Sigmoid colon (tissue), 7 donors: ENCODE measurements around the gene DMXL2. TPM values are rescaled to one million over a fixed set of nuclear protein-coding genes. Genes with fewer than 3 reads are reported as not detected.
"Not testable (repeated sequence)": the region's sequence is repeated elsewhere in the genome, so short reads cannot be mapped to it uniquely, and the experiment has no call there.

Experiments
- DNase-seq: peaks from one replicate; pipeline ENCODE4 v3.0.0-alpha.2; 2019
- H3K27ac ChIP-seq, 4 donors: fragments of 200-600 bp; sonication (generic); one replicate each; pipeline ENCODE4 v1.5.1; 2016 to 2019; ENCODE audit warnings: mild to moderate bottlenecking in 1 of 4
- H3K27me3 ChIP-seq, 3 donors: fragments of 200-600 bp; sonication (generic); one replicate each; pipeline ENCODE4 v1.5.1; 2019; ENCODE audit warnings: mild to moderate bottlenecking in 1 of 3
- H3K36me3 ChIP-seq, 4 donors: fragments of 200-600 bp; sonication (generic); one replicate each; pipeline ENCODE4 v1.5.1; 2016 to 2019
- H3K4me1 ChIP-seq, 4 donors: fragments of 200-600 bp; sonication (generic); one replicate each; pipeline ENCODE4 v1.5.1; 2017 to 2019
- H3K4me3 ChIP-seq, 4 donors: fragments of 200-600 bp; sonication (generic); one replicate each; pipeline ENCODE4 v1.5.1; 2017 to 2019; ENCODE audit warnings: mild to moderate bottlenecking in 2 of 4, moderate library complexity in 1 of 4
- H3K9me3 ChIP-seq, 4 donors: fragments of 200-600 bp in 3 of 4; sonication (generic) in 3 of 4; one replicate each; pipeline versions ENCODE4 v1.5.1 to v1.6.1; 2013 to 2019
- EP300 ChIP-seq, 4 donors: sonication (generic); formaldehyde crosslinking; IDR thresholded peaks; one replicate each; pipeline ENCODE4 v1.6.1; 2017; ENCODE audit warnings: antibody characterized with exemption in 4 of 4
- POLR2A ChIP-seq, 2 donors: fragments of 450-650 bp; IDR thresholded peaks; one replicate each; pipeline ENCODE4 v1.6.1; 2016; ENCODE audit warnings: antibody characterized with exemption in 2 of 2, mild to moderate bottlenecking in 2 of 2, moderate library complexity in 2 of 2
- POLR2AphosphoS5 ChIP-seq, 4 donors: sonication (generic); formaldehyde crosslinking; IDR thresholded peaks; one replicate each; pipeline ENCODE4 v1.6.1; 2017; ENCODE audit warnings: antibody characterized with exemption in 4 of 4
- WGBS, 2 donors: extraction: QIAGEN DNeasy Blood & Tissue Kit; methylation state at CpG; one replicate each; pipeline ENCODE4 v1.1.7; 2013; 5-methylcytosine and 5-hydroxymethylcytosine counted together
- intact Hi-C: fragments of 100-400 bp; cut with DNase I; formaldehyde crosslinking; loops from one replicate; pipeline ENCODE4 v1.15.1; 2023
- polyA plus RNA-seq, 3 donors: library from polyadenylated mRNA; stranded (reverse); fragments of 200-250 nt; gene quantifications; one replicate each; pipeline ENCODE4 v1.2.3, GENCODE V29; 2013
- total RNA-seq, 4 donors: library from RNA; depleted of rRNA; stranded (reverse); fragments of >200 nt; gene quantifications; one replicate each; pipeline ENCODE4 v1.1.0, GENCODE V29; 2016
- TF ChIP-seq, protein P1 (sequence below), 4 experiments: fragments of 450-650 bp in 3 of 4; fragments of 200-600 bp in 1 of 4; IDR thresholded peaks; one replicate each; pipeline ENCODE4 v1.5.1; 2016 to 2019; ENCODE audit warnings: antibody characterized with exemption in 4 of 4, mild to moderate bottlenecking in 3 of 4, moderate library complexity in 2 of 4
- donor health status: healthy with polysubstance abuse.
- donor health status: Bipolar disorder and iron deficiency.
- donor health status: healthy.

Gene DMXL2
- total and polyA plus RNA-seq, 7 donors: 5.5 to 64.5 (median 34.6) TPM

DNA sequence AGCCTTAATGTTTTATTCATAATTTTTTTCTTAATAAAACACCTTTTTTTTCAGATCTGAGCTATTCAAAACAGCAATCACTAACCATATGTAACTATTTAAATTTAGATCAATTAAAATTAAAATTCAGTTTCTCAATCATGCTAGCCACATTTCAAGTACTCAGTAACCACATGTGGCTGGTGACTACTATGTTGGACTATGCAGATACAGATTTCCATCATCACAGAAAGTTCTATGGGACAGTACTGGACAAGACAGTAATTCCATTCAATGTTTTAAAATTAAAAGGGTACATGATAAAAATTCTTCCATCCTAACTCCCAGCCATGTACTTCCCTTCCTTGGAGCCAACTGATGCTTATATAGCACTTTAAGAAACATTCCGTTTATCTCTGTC is 161.8 kb downstream of the DMXL2 start:
- no peaks in the 10 kb centered on the region for H3K9me3 ChIP-seq
- no peaks in the 10 kb centered on the region for H3K27me3 ChIP-seq
- H3K4me3 ChIP-seq: no peak overlapping the region
- DNase-seq: no peak
- intact Hi-C loops: no loop called here
- no peaks in the 10 kb centered on the region for H3K4me1 ChIP-seq
- TF ChIP-seq POLR2A (IDR thresholded peaks at IDR 0.05) (no peak), EP300 (IDR thresholded peaks at IDR 0.05) (no peak), POLR2AphosphoS5 (IDR thresholded peaks at IDR 0.05) (no peak)
- TF ChIP-seq, protein P1, sequence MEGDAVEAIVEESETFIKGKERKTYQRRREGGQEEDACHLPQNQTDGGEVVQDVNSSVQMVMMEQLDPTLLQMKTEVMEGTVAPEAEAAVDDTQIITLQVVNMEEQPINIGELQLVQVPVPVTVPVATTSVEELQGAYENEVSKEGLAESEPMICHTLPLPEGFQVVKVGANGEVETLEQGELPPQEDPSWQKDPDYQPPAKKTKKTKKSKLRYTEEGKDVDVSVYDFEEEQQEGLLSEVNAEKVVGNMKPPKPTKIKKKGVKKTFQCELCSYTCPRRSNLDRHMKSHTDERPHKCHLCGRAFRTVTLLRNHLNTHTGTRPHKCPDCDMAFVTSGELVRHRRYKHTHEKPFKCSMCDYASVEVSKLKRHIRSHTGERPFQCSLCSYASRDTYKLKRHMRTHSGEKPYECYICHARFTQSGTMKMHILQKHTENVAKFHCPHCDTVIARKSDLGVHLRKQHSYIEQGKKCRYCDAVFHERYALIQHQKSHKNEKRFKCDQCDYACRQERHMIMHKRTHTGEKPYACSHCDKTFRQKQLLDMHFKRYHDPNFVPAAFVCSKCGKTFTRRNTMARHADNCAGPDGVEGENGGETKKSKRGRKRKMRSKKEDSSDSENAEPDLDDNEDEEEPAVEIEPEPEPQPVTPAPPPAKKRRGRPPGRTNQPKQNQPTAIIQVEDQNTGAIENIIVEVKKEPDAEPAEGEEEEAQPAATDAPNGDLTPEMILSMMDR (IDR thresholded peaks at IDR 0.05): no peak
- H3K36me3 ChIP-seq: peaks cover 0 to 80% (median 16%) of the 10 kb centered on the region in 4 donors
- H3K27ac ChIP-seq: no peak overlapping the region
- WGBS, 2 donors: 94 to 95% methylated on average over 1 of the region's 1 CpG

DNA sequence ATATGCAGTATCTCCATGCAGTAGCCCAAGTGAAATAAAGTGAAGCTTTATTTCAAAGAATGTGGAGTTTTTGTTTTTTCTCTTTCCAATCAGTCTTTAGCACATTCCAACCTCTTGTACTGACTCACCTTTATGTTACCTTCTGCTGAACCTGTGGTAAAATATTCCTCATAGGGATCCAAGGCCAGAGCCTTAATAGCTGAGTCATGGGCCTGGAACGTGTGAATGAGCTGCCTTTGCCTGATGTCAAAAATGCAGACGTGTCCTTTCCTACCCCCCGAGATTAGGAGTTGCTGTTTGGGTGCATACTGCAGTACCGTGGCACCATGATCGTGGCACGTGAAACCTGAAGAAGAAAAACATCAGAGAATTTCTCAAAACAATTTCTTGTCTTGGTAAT is 172.6 kb downstream of the DMXL2 start:
- Histone ChIP-seq H3K4me3 (no peak overlapping the region), H3K36me3 (peaks cover 0 to 72% (median 7%) of the 10 kb centered on the region in 4 donors), H3K4me1 (no peaks in the 10 kb centered on the region), H3K9me3 (no peaks in the 10 kb centered on the region), H3K27ac (no peak overlapping the region), H3K27me3 (no peaks in the 10 kb centered on the region)
- intact Hi-C loops: no loop called here
- DNase-seq: no peak
- 93% methylated on average over 6 of the region's 6 CpGs for WGBS, 2 donors
- no peak for TF ChIP-seq POLR2AphosphoS5 (IDR thresholded peaks at IDR 0.05)
- no peak for TF ChIP-seq EP300 (IDR thresholded peaks at IDR 0.05)
- no peak for TF ChIP-seq POLR2A (IDR thresholded peaks at IDR 0.05)
- TF ChIP-seq, protein P1 (IDR thresholded peaks at IDR 0.05): no peak

DNA sequence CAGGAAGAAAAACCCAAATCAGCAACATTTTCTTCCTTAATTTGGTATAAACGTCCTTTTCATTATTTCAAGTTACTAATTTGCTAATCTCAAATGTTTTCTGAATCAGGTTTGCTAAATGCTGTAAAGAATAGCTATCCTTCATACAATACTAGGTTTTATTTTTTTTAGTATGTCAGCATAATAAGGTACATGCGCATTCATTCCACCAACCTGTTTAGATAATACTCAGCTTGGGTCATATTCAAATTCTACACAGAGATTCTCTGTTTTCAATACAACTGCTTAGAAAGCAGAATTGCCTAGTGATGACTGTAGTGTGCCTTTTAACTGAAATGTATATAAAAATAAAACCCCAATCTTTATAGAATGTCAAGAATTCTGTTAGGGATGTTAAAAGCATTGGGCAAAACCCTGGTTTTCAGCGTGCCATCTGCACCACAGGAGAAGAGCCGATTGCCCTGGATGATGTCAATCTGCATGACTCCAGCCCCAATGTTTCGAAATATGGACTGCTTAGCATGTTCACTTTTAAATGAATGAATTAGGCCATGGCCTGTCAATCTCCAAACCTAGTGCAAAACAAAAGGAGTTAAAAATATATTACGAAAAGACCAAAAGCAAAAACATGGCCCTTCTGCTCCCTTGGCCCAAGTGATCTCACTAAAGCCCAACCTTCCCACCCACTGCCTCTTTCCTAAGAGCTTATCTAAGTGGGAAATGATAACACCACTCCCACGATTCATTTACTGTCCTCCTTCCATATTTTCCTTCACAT is 173.8 kb downstream of the DMXL2 start:
- 88 to 91% methylated on average over 7 of the region's 7 CpGs for WGBS, 2 donors
- no peak overlapping the region for H3K27ac ChIP-seq
- no peak overlapping the region for H3K4me3 ChIP-seq
- intact Hi-C loops: no loop called here
- TF ChIP-seq, protein P1 (IDR thresholded peaks at IDR 0.05): no peak
- TF ChIP-seq POLR2A (IDR thresholded peaks at IDR 0.05) (no peak), POLR2AphosphoS5 (IDR thresholded peaks at IDR 0.05) (no peak), EP300 (IDR thresholded peaks at IDR 0.05) (no peak)
- no peak for DNase-seq
- H3K36me3 ChIP-seq: peaks cover 0 to 61% (median 6%) of the 10 kb centered on the region in 4 donors
- no peaks in the 10 kb centered on the region for H3K9me3 ChIP-seq
- H3K4me1 ChIP-seq: no peaks in the 10 kb centered on the region
- H3K27me3 ChIP-seq: no peaks in the 10 kb centered on the region

DNA sequence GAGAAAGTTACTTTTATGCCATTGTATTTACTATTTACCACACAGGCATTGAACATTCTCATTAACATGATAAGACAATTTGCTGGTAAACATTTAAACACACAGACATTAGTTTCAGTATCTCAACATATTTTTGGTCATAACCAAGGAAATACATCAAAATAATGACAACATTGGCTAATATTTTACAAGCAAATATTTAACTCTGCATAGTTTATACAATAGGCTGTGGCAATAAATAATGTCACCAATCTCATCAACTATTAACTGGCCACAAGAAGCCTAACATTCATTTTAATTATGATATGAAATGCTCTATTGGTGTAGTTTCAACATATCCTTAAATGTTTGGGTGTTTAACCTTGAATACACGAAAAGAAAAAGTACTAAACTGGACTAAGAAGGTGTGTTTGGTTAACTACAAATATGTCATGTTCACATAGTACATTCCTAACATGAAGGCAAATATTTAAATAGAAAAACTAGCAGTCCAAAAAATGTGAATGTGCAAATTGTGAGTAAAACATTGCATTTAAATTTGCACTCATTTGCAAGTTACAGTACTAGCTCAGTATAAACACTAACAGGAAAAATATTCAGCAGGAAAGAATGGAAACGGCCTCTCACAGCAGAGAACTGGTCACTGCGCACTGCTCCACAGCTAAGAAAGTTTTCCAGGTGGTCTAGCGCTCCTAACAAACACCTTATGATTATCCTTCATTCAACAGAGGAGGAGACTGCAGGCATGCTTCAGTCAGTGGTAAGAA is 174.5 kb downstream of the DMXL2 start:
- 91 to 92% methylated on average over 4 of the region's 4 CpGs for WGBS, 2 donors
- TF ChIP-seq, protein P1 (IDR thresholded peaks at IDR 0.05): no peak
- no peak for TF ChIP-seq POLR2AphosphoS5 (IDR thresholded peaks at IDR 0.05)
- no peak for TF ChIP-seq POLR2A (IDR thresholded peaks at IDR 0.05)
- no peak for TF ChIP-seq EP300 (IDR thresholded peaks at IDR 0.05)

DNA sequence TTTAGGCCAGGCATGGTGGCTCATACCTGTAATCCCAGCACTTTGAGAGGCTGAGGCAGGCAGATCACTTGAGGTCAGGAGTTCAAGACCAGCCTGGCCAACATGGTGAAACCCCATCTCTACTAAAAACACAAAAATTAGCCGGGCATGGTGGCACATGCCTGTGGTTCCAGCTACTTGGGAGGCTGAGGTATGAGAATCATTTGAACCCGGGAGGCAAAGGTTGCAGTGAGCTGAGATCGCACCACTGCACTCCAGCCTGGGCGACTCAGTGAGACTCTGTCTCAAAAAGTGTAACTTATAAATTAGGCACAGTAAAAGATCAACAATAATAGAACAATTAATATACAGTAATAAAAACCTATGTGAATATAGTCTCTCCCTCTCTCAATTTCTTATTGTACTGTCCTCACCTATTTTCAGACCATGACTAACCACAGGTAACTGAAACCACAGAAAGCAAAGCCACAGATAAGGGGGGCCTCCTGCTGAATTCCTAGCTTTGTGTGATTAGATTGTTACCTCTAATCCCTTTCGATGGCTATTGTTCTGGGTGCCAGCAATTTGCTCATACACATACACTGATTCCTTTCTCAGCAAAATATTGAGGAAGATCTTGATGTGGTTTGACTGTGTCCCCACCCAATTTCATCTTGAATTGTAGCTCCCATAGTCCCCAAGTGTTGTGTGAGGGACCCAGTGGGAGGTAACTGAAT is 176.4 kb downstream of the DMXL2 start:
- H3K9me3 ChIP-seq, DNase-seq, H3K4me3 ChIP-seq, H3K27ac ChIP-seq, intact Hi-C loops, H3K4me1 ChIP-seq, H3K27me3 ChIP-seq: not testable (repeated sequence)
- peaks cover 0 to 36% (median 6%) of the 10 kb centered on the region in 4 donors for H3K36me3 ChIP-seq
- 93 to 94% methylated on average over 5 of the region's 5 CpGs for WGBS, 2 donors

More for the DNA sequence above, 174.5 kb downstream of the DMXL2 start:
- Histone ChIP-seq H3K4me1 (no peaks in the 10 kb centered on the region), H3K36me3 (peaks cover 0 to 54% (median 6%) of the 10 kb centered on the region in 4 donors), H3K27me3 (no peaks in the 10 kb centered on the region), H3K27ac (no peak overlapping the region), H3K9me3 (no peaks in the 10 kb centered on the region), H3K4me3 (no peak overlapping the region)
- intact Hi-C loops: no loop called here
- no peak for DNase-seq
